ENCODE measurements around the gene TRAPPC5.
"Not testable (repeated sequence)": the region's sequence is repeated elsewhere in the genome, so short reads cannot be mapped to it uniquely, and the experiment has no call there.

The TRAPPC5 gene

GRCh38 chr19:7641290-7642276, 39.0 kb upstream of the TRAPPC5 start:
- no peak overlapping the region for H3K4me3 Mint-ChIP-seq
- H3K9me3 Mint-ChIP-seq: no peaks in the 10 kb centered on the region
- H3K27me3 Mint-ChIP-seq (ENCODE audit: low read depth): no peaks in the 10 kb centered on the region
- H3K4me1 Mint-ChIP-seq (ENCODE audit: low read depth): peaks cover 15% of the 10 kb centered on the region
- peaks cover 30% of the 10 kb centered on the region for H3K36me3 Mint-ChIP-seq (ENCODE audit: low read depth)
- no peak for DNase-seq (ENCODE audit: low spot score)
- H3K27ac Mint-ChIP-seq: no peak overlapping the region

- no peak for DNase-seq (ENCODE audit: low spot score)
- Mint-ChIP-seq H3K27ac (no peak overlapping the region), H3K4me1 (ENCODE audit: low read depth) (peaks cover 13% of the 10 kb centered on the region), H3K27me3 (ENCODE audit: low read depth) (no peaks in the 10 kb centered on the region), H3K4me3 (no peak overlapping the region), H3K9me3 (no peaks in the 10 kb centered on the region), H3K36me3 (ENCODE audit: low read depth) (peaks cover 30% of the 10 kb centered on the region)
These were observed 38.2 kb upstream of the TRAPPC5 start for GRCh38 chr19:7642295-7643030.

- H3K9me3 Mint-ChIP-seq: no peaks in the 10 kb centered on the region
- H3K4me1 Mint-ChIP-seq (ENCODE audit: low read depth): peaks cover 11% of the 10 kb centered on the region
- no peak for DNase-seq (ENCODE audit: low spot score)
- peaks cover 32% of the 10 kb centered on the region for H3K36me3 Mint-ChIP-seq (ENCODE audit: low read depth)
- no peak overlapping the region for H3K27ac Mint-ChIP-seq
- H3K27me3 Mint-ChIP-seq (ENCODE audit: low read depth): no peaks in the 10 kb centered on the region
- no peak overlapping the region for H3K4me3 Mint-ChIP-seq
These were observed 37.6 kb upstream of the TRAPPC5 start for GRCh38 chr19:7643031-7643415.

GRCh38 chr19:7643629-7644549, 36.7 kb upstream of the TRAPPC5 start:
- not testable (repeated sequence) for H3K27ac Mint-ChIP-seq; H3K4me1 Mint-ChIP-seq (ENCODE audit: low read depth); DNase-seq (ENCODE audit: low spot score); H3K9me3 Mint-ChIP-seq; H3K27me3 Mint-ChIP-seq (ENCODE audit: low read depth); H3K4me3 Mint-ChIP-seq
- peaks cover 32% of the 10 kb centered on the region for H3K36me3 Mint-ChIP-seq (ENCODE audit: low read depth)

- Mint-ChIP-seq H3K27ac (no peak overlapping the region), H3K4me1 (ENCODE audit: low read depth) (peaks cover 7% of the 10 kb centered on the region)
These were observed 36.1 kb upstream of the TRAPPC5 start for GRCh38 chr19:7644550-7644877.

GRCh38 chr19:7645163-7645562, 35.5 kb upstream of the TRAPPC5 start:
- Mint-ChIP-seq H3K27ac (no peak overlapping the region), H3K4me1 (ENCODE audit: low read depth) (peaks cover 3% of the 10 kb centered on the region), H3K27me3 (ENCODE audit: low read depth) (no peaks in the 10 kb centered on the region), H3K9me3 (no peaks in the 10 kb centered on the region), H3K36me3 (ENCODE audit: low read depth) (peaks cover 22% of the 10 kb centered on the region), H3K4me3 (no peak overlapping the region)
- DNase-seq (ENCODE audit: low spot score): no peak

More at GRCh38 chr19:7644550-7644877, 36.1 kb upstream of the TRAPPC5 start:
- Mint-ChIP-seq H3K9me3 (no peaks in the 10 kb centered on the region), H3K36me3 (ENCODE audit: low read depth) (peaks cover 29% of the 10 kb centered on the region), H3K4me3 (no peak overlapping the region), H3K27me3 (ENCODE audit: low read depth) (no peaks in the 10 kb centered on the region)
- DNase-seq (ENCODE audit: low spot score): no peak

GRCh38 chr19:7645656-7646425, 34.8 kb upstream of the TRAPPC5 start:
- no peaks in the 10 kb centered on the region for H3K9me3 Mint-ChIP-seq
- peaks cover 19% of the 10 kb centered on the region for H3K36me3 Mint-ChIP-seq (ENCODE audit: low read depth)
- H3K27ac Mint-ChIP-seq: peak overlapping the region; percentile 2
- no peaks in the 10 kb centered on the region for H3K27me3 Mint-ChIP-seq (ENCODE audit: low read depth)
- no peak for DNase-seq (ENCODE audit: low spot score)
- no peak overlapping the region for H3K4me3 Mint-ChIP-seq
- peaks cover 3% of the 10 kb centered on the region for H3K4me1 Mint-ChIP-seq (ENCODE audit: low read depth)

GRCh38 chr19:7646426-7646700, 34.3 kb upstream of the TRAPPC5 start:
- H3K27me3 Mint-ChIP-seq (ENCODE audit: low read depth): no peaks in the 10 kb centered on the region
- DNase-seq (ENCODE audit: low spot score): no peak
- H3K36me3 Mint-ChIP-seq (ENCODE audit: low read depth): peaks cover 19% of the 10 kb centered on the region
- H3K27ac Mint-ChIP-seq: no peak overlapping the region
- no peak overlapping the region for H3K4me3 Mint-ChIP-seq
- peaks cover 3% of the 10 kb centered on the region for H3K4me1 Mint-ChIP-seq (ENCODE audit: low read depth)
- no peaks in the 10 kb centered on the region for H3K9me3 Mint-ChIP-seq

- no peak for DNase-seq (ENCODE audit: low spot score)
- H3K9me3 Mint-ChIP-seq: no peaks in the 10 kb centered on the region
- H3K36me3 Mint-ChIP-seq (ENCODE audit: low read depth): peaks cover 19% of the 10 kb centered on the region
- H3K27me3 Mint-ChIP-seq (ENCODE audit: low read depth): no peaks in the 10 kb centered on the region
- H3K4me1 Mint-ChIP-seq (ENCODE audit: low read depth): peaks cover 4% of the 10 kb centered on the region
- no peak overlapping the region for H3K4me3 Mint-ChIP-seq
- no peak overlapping the region for H3K27ac Mint-ChIP-seq
These were observed 33.5 kb upstream of the TRAPPC5 start for GRCh38 chr19:7647156-7647555.

GRCh38 chr19:7648265-7649014, 32.2 kb upstream of the TRAPPC5 start:
- Mint-ChIP-seq H3K27me3 (ENCODE audit: low read depth) (no peaks in the 10 kb centered on the region), H3K9me3 (no peaks in the 10 kb centered on the region), H3K27ac (no peak overlapping the region), H3K36me3 (ENCODE audit: low read depth) (peaks cover 13% of the 10 kb centered on the region), H3K4me3 (no peak overlapping the region), H3K4me1 (ENCODE audit: low read depth) (peaks cover 7% of the 10 kb centered on the region)
- no peak for DNase-seq (ENCODE audit: low spot score)

- no peak overlapping the region for H3K4me3 Mint-ChIP-seq
- peaks cover 6% of the 10 kb centered on the region for H3K36me3 Mint-ChIP-seq (ENCODE audit: low read depth)
- no peaks in the 10 kb centered on the region for H3K9me3 Mint-ChIP-seq
- H3K27me3 Mint-ChIP-seq (ENCODE audit: low read depth): no peaks in the 10 kb centered on the region
- peaks cover 7% of the 10 kb centered on the region for H3K4me1 Mint-ChIP-seq (ENCODE audit: low read depth)
- DNase-seq (ENCODE audit: low spot score): no peak
- H3K27ac Mint-ChIP-seq: no peak overlapping the region
These were observed 30.5 kb upstream of the TRAPPC5 start for GRCh38 chr19:7650148-7650547.

GRCh38 chr19:7652061-7652641, 28.5 kb upstream of the TRAPPC5 start:
- DNase-seq (ENCODE audit: low spot score): peak; percentile 80
- peak overlapping the region; percentile 76 for H3K4me3 Mint-ChIP-seq
- no peaks in the 10 kb centered on the region for H3K9me3 Mint-ChIP-seq
- no peaks in the 10 kb centered on the region for H3K27me3 Mint-ChIP-seq (ENCODE audit: low read depth)
- peaks cover 2% of the 10 kb centered on the region for H3K36me3 Mint-ChIP-seq (ENCODE audit: low read depth)
- peak overlapping the region; percentile 69 for H3K27ac Mint-ChIP-seq
- peaks cover 7% of the 10 kb centered on the region for H3K4me1 Mint-ChIP-seq (ENCODE audit: low read depth)
